CD4-positive, alpha-beta T cell treated with Interleukin-10 for 1 hour (primary cell): ENCODE data around the gene SMPX.

Source experiments
- DNase-seq: peaks from one replicate; pipeline ENCODE4 v3.0.0-alpha.2; 2020

Gene SMPX

GRCh38 chrX:21708116-21708515, 49.8 kb downstream of the SMPX start:
- no peak for DNase-seq

GRCh38 chrX:21705225-21705624, 52.7 kb downstream of the SMPX start:
- DNase-seq, result no peak

GRCh38 chrX:21702725-21703124, 55.2 kb downstream of the SMPX start:
- no peak for DNase-seq

GRCh38 chrX:21700967-21701366, 56.9 kb downstream of the SMPX start:
- DNase-seq, result no peak

GRCh38 chrX:21700275-21700674, 57.6 kb downstream of the SMPX start:
- DNase-seq, result no peak

- DNase-seq, result no peak
These were observed 58.8 kb downstream of the SMPX start for GRCh38 chrX:21699136-21699535.

- DNase-seq, result no peak
These were observed 59.6 kb downstream of the SMPX start for GRCh38 chrX:21698272-21698671.

- DNase-seq, result no peak
These were observed 66.4 kb downstream of the SMPX start for GRCh38 chrX:21691512-21692018.

GRCh38 chrX:21683941-21684340, 74.0 kb downstream of the SMPX start:
- DNase-seq, result no peak

- no peak for DNase-seq
These were observed 79.8 kb downstream of the SMPX start for GRCh38 chrX:21678048-21678612.

GRCh38 chrX:21675931-21676330, 82.0 kb downstream of the SMPX start:
- DNase-seq, result no peak

- DNase-seq, result no peak
These were observed 83.3 kb downstream of the SMPX start for GRCh38 chrX:21674430-21675186.

- no peak for DNase-seq
These were observed 91.2 kb downstream of the SMPX start for GRCh38 chrX:21666679-21667078.

GRCh38 chrX:21666252-21666651, 91.7 kb downstream of the SMPX start:
- DNase-seq, result no peak

GRCh38 chrX:21662761-21663160, 95.2 kb downstream of the SMPX start:
- no peak for DNase-seq

GRCh38 chrX:21661316-21661715, 96.6 kb downstream of the SMPX start:
- no peak for DNase-seq

- no peak for DNase-seq
These were observed 97.8 kb downstream of the SMPX start for GRCh38 chrX:21660156-21660555.

GRCh38 chrX:21659320-21659719, 98.6 kb downstream of the SMPX start:
- DNase-seq, result no peak

- no peak for DNase-seq
These were observed 99.2 kb downstream of the SMPX start for GRCh38 chrX:21658746-21659145.

GRCh38 chrX:21658152-21658737, 99.7 kb downstream of the SMPX start, which contains the start of gene KLHL34:
Gene KLHL34 (minus strand): TSS chrX:21658330. CDS start chrX:21657788, 542 bp downstream.
- DNase-seq, result no peak

- peak; percentile 10 for DNase-seq
These were observed 100.4 kb downstream of the SMPX start for GRCh38 chrX:21657318-21658151.

- DNase-seq, result no peak
These were observed 101.2 kb downstream of the SMPX start for GRCh38 chrX:21656587-21657317.
